Measurements from ENCODE around the gene SLC22A5.

The SLC22A5 gene

GRCh38 chr5:132436936-132437335, 67.4 kb downstream of the SLC22A5 start:
- TF ChIP-seq CTCF (IDR thresholded peaks at IDR 0.05) = no peak

- no peak for TF ChIP-seq CTCF (IDR thresholded peaks at IDR 0.05)
Measured at GRCh38 chr5:132437604-132438266, 68.2 kb downstream of the SLC22A5 start.

- no peak for TF ChIP-seq CTCF (IDR thresholded peaks at IDR 0.05)
Measured at GRCh38 chr5:132438917-132439316, 69.4 kb downstream of the SLC22A5 start.

- no peak for TF ChIP-seq CTCF (IDR thresholded peaks at IDR 0.05)
Measured at GRCh38 chr5:132439521-132440089, 70.1 kb downstream of the SLC22A5 start.

- no peak for TF ChIP-seq CTCF (IDR thresholded peaks at IDR 0.05)
Measured at GRCh38 chr5:132444061-132444460, 74.6 kb downstream of the SLC22A5 start.
